ENCODE measurements around the gene AMIGO1.
A peak's percentile ranks its signal among the peaks of the same experiment; 100 is the strongest.

The AMIGO1 gene, protein sequence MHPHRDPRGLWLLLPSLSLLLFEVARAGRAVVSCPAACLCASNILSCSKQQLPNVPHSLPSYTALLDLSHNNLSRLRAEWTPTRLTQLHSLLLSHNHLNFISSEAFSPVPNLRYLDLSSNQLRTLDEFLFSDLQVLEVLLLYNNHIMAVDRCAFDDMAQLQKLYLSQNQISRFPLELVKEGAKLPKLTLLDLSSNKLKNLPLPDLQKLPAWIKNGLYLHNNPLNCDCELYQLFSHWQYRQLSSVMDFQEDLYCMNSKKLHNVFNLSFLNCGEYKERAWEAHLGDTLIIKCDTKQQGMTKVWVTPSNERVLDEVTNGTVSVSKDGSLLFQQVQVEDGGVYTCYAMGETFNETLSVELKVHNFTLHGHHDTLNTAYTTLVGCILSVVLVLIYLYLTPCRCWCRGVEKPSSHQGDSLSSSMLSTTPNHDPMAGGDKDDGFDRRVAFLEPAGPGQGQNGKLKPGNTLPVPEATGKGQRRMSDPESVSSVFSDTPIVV

DNA sequence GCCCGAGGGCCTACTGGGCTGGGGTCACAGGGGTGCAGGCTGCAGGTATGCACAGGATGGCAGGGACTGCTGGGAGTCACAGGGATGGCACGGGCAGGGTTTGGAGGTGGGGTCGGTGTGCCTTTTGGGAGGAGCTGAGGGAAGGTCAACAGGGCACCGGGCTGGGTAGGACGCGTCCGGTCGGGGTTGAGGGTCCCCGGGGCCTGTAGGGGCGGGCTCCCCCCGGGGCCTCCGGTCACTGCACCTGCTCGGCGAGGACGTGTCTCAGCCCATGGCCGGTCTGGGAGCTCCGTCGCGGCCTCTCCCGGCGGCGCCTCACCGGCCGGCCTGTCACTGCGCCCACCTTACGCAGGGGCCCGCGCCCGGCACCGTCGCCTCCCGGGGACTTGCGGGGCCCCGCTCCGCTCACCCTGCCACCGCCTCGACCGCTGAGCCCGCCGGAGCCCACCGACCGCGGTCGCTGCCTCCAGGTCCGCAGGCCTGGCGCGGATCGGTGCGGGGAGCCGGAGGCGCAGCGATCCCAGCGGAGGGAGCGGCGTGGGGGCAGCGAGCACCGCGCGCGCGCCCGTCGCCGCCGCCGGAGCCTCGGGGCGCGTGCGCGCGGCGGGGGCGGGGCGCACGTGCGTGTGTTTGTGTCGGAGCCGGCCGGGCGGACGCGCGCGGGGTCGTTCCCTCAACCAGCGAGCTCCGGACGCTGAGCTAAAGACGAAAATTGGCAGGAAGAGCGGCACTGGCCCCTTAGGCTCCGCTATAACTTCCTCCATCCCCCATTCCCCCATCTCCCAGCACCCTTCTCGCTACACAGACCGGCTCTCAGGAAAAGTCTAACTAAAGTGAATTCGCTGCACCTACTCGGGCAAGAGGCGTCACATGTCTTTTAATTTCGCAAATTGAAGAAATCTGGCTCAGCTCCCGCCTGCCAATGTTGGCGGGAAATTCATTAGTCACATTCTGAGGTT lies at the start of gene AMIGO1:
TSS of gene AMIGO1 (minus strand) at position 552 of the 959 bp plus-strand sequence. CDS start 815 bp downstream, outside the sequence.
- Histone ChIP-seq H3K36me3 (ENCODE audit: control insufficient read depth, low read depth, low read length) (no peaks in the 10 kb centered on the region), H3K9ac (ENCODE audit: low read length) (peak within 1 kb of the TSS; percentile 45), H3K27ac (ENCODE audit: low read length) (no peak within 1 kb of the TSS), H3K4me3 (ENCODE audit: low read length) (peak within 1 kb of the TSS; percentile 83), H3K9me3 (ENCODE audit: control insufficient read depth, low read depth, low read length) (no peaks in the 10 kb centered on the region), H3K27me3 (ENCODE audit: control insufficient read depth, insufficient read depth, low read length) (peaks cover 35% of the 10 kb centered on the region), H3K4me1 (ENCODE audit: control insufficient read depth, low read depth, low read length) (peaks cover 6% of the 10 kb centered on the region)

DNA sequence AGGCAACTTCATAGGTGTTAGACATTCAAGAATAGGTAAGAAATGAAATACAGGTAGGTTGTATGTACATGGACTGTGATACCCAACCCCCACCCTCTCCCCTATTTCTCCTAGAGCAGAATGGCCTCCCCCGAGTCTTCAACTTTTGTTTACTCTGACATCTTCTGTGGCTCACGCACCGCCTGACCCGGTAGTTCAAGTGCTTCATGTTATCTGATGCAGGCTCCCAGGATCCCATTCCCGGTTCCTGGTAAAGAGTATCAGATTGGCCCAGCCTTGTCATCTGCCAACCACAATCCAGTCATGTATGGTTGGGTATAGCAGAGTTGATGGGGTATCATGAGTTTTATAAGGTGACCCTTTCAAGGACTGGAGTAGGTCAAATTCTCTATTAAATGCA lies 48.0 kb upstream of the AMIGO1 start:
- Histone ChIP-seq H3K9ac (ENCODE audit: low read length) (no peak overlapping the region), H3K27ac (ENCODE audit: low read length) (no peak overlapping the region), H3K4me1 (ENCODE audit: control insufficient read depth, low read depth, low read length) (peaks cover 3% of the 10 kb centered on the region), H3K27me3 (ENCODE audit: control insufficient read depth, insufficient read depth, low read length) (no peaks in the 10 kb centered on the region), H3K4me3 (ENCODE audit: low read length) (no peak overlapping the region), H3K9me3 (ENCODE audit: control insufficient read depth, low read depth, low read length) (no peaks in the 10 kb centered on the region), H3K36me3 (ENCODE audit: control insufficient read depth, low read depth, low read length) (no peaks in the 10 kb centered on the region)

DNA sequence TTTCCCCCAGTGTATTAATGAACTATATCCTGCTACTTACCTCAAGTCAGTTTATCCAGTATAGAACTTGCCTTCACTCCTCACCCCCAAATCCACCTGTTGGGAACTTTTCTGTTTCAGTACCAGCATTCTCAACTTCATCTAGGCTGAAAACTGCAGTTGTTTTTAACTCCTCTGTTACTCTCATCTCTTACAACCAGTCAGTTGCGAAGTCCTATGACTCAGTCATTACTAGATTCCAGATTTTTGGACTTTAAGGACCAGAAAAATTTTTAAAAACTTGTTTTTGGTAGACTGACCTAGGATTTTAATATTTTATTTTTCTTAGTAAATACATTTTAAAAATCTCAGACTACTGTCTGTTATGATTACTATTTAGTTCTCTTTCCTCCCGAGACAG lies 47.0 kb upstream of the AMIGO1 start:
- no peaks in the 10 kb centered on the region for H3K4me1 ChIP-seq (ENCODE audit: control insufficient read depth, low read depth, low read length)
- no peak overlapping the region for H3K9ac ChIP-seq (ENCODE audit: low read length)
- H3K9me3 ChIP-seq (ENCODE audit: control insufficient read depth, low read depth, low read length): no peaks in the 10 kb centered on the region
- no peaks in the 10 kb centered on the region for H3K36me3 ChIP-seq (ENCODE audit: control insufficient read depth, low read depth, low read length)
- no peak overlapping the region for H3K4me3 ChIP-seq (ENCODE audit: low read length)
- H3K27ac ChIP-seq (ENCODE audit: low read length): no peak overlapping the region
- H3K27me3 ChIP-seq (ENCODE audit: control insufficient read depth, insufficient read depth, low read length): no peaks in the 10 kb centered on the region

DNA sequence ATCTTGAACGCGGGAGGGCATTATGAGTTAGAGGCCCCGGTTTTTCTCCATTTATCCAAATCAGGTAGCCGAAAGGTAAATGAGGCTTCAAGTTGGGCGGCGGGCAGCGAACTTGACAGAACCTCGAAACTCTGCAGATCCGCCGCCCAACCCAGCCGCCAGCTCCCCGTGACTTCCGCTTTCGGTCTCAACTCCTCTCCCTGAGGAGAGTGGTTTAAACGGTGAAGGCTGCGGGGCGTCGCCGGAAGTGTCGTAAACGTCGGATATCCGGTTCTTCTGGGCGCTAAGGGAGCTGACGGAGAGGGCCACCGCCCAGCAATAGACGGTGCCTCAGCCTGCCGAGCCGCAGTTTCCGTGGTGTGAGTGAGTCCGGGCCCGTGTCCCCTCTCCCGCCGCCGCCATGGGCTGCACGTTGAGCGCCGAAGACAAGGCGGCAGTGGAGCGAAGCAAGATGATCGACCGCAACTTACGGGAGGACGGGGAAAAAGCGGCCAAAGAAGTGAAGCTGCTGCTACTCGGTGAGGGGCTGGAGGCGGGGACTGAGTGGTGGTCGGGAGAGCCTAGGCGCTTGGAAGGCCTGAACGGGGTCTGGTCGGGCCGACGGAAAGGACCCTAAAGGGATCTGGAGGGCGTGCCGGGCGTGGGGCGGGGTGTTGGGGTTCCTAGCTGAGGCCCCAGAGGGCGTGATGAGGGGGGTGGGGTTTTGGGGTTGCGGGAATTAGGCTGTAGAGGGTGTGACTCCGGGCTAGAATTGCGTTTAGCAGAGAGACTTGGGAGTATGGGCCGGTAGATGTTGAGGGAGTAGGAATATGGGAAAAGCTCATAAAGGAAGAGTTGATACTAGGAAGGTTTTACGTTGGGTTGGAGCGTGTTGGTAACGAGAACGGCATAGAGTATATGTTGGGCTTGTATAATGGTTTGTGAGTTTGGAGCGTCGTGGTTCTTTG lies 39.1 kb upstream of the AMIGO1 start, which contains the start of gene GNAI3:
TSS of gene GNAI3 (plus strand) at position 295 of the 947 bp plus-strand sequence. CDS start at position 401, 106 bp downstream.
- peak within 1 kb of the TSS; percentile 78 for H3K9ac ChIP-seq (ENCODE audit: low read length)
- H3K9me3 ChIP-seq (ENCODE audit: control insufficient read depth, low read depth, low read length): no peaks in the 10 kb centered on the region
- peak within 1 kb of the TSS; percentile 81 for H3K4me3 ChIP-seq (ENCODE audit: low read length)
- H3K27ac ChIP-seq (ENCODE audit: low read length): peak within 1 kb of the TSS; percentile 9
- H3K4me1 ChIP-seq (ENCODE audit: control insufficient read depth, low read depth, low read length): peaks cover 17% of the 10 kb centered on the region
- H3K36me3 ChIP-seq (ENCODE audit: control insufficient read depth, low read depth, low read length): no peaks in the 10 kb centered on the region
- no peaks in the 10 kb centered on the region for H3K27me3 ChIP-seq (ENCODE audit: control insufficient read depth, insufficient read depth, low read length)

DNA sequence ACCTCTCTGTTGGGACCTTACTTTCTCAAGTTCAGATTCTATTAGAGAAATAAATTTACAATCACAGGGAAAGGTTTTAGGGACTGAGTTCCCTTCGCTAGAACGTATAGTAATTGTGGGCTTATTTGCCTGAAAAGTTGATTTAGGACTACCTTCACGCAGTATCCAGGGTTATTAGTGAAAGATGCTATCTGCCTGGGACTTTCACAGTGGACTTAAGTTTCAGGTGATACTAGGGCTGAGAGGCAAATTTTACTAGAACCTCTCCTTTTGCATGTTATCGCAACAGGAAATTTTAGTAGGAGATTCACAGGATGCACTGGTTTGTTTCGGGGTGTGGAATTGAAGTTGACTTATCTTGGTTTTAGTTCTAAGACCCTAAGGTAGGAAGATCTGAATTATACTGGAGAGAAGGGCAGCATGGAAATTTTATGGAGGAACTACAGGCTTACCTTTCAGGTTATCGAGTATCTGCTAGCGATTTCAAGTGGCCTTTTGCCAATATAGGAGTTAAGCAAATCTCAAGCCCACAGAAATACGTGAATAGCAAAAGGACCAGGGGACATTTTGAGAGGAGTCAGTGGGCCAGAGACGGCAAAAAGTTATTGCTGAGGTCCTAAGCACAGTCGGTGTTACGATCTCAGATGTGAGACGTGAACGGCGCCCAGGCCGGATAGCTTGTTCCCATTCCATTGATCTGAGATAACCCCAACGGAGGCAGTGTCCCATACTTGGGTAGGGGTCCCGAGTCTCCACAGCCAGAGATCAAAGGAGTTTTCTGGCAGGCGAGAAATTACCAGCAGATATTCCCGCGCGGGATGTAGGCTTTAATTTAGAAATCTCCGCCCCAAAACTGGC lies 38.2 kb upstream of the AMIGO1 start:
- Histone ChIP-seq H3K27me3 (ENCODE audit: control insufficient read depth, insufficient read depth, low read length) (no peaks in the 10 kb centered on the region), H3K36me3 (ENCODE audit: control insufficient read depth, low read depth, low read length) (no peaks in the 10 kb centered on the region), H3K4me3 (ENCODE audit: low read length) (peak overlapping the region; percentile 81), H3K9me3 (ENCODE audit: control insufficient read depth, low read depth, low read length) (no peaks in the 10 kb centered on the region), H3K9ac (ENCODE audit: low read length) (peak overlapping the region; percentile 78), H3K4me1 (ENCODE audit: control insufficient read depth, low read depth, low read length) (peaks cover 17% of the 10 kb centered on the region), H3K27ac (ENCODE audit: low read length) (peak overlapping the region; percentile 9)

DNA sequence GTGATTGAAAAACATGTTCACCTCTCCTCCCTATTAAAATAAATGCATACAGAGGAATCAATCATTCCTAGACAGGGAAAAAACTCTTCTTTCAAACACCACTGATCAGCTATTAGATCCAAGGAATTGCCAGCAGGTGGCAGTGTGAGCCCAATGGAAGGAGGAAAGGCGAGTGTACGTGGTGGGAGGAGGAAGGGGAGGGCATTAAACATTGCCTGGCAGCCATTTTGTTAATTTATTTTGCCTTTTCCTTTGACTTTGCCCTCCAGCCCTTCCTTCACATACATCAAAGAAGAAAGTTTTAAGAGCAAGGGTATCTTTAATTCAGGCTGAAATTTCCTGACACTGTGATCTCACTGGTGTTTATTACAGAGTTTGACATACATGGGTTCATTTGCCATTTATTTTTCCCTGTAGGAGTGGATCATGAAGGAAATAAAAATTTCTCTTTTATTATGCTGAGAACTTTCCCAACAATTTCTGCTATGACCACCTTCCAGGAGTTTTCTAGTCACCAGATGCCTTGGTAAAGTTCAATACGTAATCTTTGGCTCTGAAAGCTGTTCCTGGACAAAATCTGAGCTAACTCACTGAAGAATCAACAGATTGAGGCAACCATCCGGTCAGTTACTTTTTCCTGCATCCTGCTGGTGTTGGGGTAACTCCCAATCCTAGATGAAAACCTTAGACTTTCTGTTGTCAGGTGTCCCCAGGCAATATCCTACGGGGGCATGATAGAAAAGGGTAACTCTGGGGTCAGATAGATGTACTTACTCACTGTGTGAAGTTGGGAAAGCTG lies 37.0 kb upstream of the AMIGO1 start:
- peak overlapping the region; percentile 2 for H3K9ac ChIP-seq (ENCODE audit: low read length)
- peak overlapping the region; percentile 16 for H3K27ac ChIP-seq (ENCODE audit: low read length)
- no peaks in the 10 kb centered on the region for H3K36me3 ChIP-seq (ENCODE audit: control insufficient read depth, low read depth, low read length)
- H3K9me3 ChIP-seq (ENCODE audit: control insufficient read depth, low read depth, low read length): no peaks in the 10 kb centered on the region
- H3K4me3 ChIP-seq (ENCODE audit: low read length): peak overlapping the region; percentile 81
- no peaks in the 10 kb centered on the region for H3K27me3 ChIP-seq (ENCODE audit: control insufficient read depth, insufficient read depth, low read length)
- H3K4me1 ChIP-seq (ENCODE audit: control insufficient read depth, low read depth, low read length): peaks cover 17% of the 10 kb centered on the region

DNA sequence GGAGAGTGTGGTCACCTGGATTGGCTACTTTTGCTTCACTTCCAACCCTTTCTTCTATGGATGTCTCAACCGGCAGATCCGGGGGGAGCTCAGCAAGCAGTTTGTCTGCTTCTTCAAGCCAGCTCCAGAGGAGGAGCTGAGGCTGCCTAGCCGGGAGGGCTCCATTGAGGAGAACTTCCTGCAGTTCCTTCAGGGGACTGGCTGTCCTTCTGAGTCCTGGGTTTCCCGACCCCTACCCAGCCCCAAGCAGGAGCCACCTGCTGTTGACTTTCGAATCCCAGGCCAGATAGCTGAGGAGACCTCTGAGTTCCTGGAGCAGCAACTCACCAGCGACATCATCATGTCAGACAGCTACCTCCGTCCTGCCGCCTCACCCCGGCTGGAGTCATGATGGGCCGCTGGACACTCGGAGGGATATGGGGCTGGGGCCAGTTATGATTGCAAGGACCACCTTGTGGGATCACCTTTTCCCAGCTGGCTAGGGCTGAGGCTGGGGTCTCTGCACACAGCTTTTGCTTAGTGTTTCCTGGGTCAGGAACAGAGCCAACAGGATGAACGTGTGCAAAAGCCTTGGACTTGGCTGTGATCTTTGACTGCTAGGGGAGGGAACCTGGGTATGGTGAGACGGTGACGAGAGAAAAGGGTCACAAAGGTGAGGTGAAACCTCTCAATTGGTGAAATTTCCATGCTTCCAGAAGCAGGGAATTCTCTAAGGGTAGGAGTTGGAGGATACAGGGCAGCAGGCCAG lies 34.6 kb upstream of the AMIGO1 start:
- no peak overlapping the region for H3K4me3 ChIP-seq (ENCODE audit: low read length)
- H3K36me3 ChIP-seq (ENCODE audit: control insufficient read depth, low read depth, low read length): no peaks in the 10 kb centered on the region
- H3K9me3 ChIP-seq (ENCODE audit: control insufficient read depth, low read depth, low read length): no peaks in the 10 kb centered on the region
- H3K4me1 ChIP-seq (ENCODE audit: control insufficient read depth, low read depth, low read length): peaks cover 13% of the 10 kb centered on the region
- no peak overlapping the region for H3K27ac ChIP-seq (ENCODE audit: low read length)
- H3K9ac ChIP-seq (ENCODE audit: low read length): no peak overlapping the region
- H3K27me3 ChIP-seq (ENCODE audit: control insufficient read depth, insufficient read depth, low read length): no peaks in the 10 kb centered on the region

DNA sequence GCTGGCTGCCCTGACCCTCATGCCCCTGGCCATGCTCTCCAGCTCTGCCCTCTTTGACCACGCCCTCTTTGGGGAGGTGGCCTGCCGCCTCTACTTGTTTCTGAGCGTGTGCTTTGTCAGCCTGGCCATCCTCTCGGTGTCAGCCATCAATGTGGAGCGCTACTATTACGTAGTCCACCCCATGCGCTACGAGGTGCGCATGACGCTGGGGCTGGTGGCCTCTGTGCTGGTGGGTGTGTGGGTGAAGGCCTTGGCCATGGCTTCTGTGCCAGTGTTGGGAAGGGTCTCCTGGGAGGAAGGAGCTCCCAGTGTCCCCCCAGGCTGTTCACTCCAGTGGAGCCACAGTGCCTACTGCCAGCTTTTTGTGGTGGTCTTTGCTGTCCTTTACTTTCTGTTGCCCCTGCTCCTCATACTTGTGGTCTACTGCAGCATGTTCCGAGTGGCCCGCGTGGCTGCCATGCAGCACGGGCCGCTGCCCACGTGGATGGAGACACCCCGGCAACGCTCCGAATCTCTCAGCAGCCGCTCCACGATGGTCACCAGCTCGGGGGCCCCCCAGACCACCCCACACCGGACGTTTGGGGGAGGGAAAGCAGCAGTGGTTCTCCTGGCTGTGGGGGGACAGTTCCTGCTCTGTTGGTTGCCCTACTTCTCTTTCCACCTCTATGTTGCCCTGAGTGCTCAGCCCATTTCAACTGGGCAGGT lies 33.9 kb upstream of the AMIGO1 start:
- Histone ChIP-seq H3K27ac (ENCODE audit: low read length) (no peak overlapping the region), H3K27me3 (ENCODE audit: control insufficient read depth, insufficient read depth, low read length) (no peaks in the 10 kb centered on the region), H3K4me3 (ENCODE audit: low read length) (no peak overlapping the region), H3K9me3 (ENCODE audit: control insufficient read depth, low read depth, low read length) (no peaks in the 10 kb centered on the region), H3K4me1 (ENCODE audit: control insufficient read depth, low read depth, low read length) (peaks cover 13% of the 10 kb centered on the region), H3K9ac (ENCODE audit: low read length) (no peak overlapping the region), H3K36me3 (ENCODE audit: control insufficient read depth, low read depth, low read length) (no peaks in the 10 kb centered on the region)

DNA sequence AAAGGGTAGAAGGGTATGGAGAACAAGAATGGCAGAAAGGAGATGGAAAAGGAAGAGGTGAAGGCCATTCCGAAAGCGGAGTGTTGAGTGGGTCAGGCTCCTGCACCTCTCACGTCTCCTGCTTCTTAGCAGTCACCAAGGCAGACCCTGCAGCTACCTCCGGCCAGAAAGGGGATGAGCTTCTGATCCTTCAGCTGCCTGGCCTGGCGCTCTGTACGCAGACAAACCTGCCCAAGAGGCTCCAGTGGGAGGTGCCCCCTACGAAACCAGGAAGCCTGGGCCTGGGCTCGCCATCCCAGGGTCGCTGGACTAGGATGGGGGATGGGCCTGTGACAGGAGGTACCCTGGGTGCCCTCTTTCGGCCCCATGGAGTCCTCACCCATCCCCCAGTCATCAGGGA lies 33.1 kb upstream of the AMIGO1 start:
- H3K27ac ChIP-seq (ENCODE audit: low read length): no peak overlapping the region
- no peak overlapping the region for H3K9ac ChIP-seq (ENCODE audit: low read length)
- no peaks in the 10 kb centered on the region for H3K27me3 ChIP-seq (ENCODE audit: control insufficient read depth, insufficient read depth, low read length)
- H3K36me3 ChIP-seq (ENCODE audit: control insufficient read depth, low read depth, low read length): no peaks in the 10 kb centered on the region
- peaks cover 12% of the 10 kb centered on the region for H3K4me1 ChIP-seq (ENCODE audit: control insufficient read depth, low read depth, low read length)
- H3K9me3 ChIP-seq (ENCODE audit: control insufficient read depth, low read depth, low read length): no peaks in the 10 kb centered on the region
- no peak overlapping the region for H3K4me3 ChIP-seq (ENCODE audit: low read length)
